Naive thymus-derived CD4-positive, alpha-beta T cell (primary cell): Measurements from ENCODE around the gene RIPOR3. TPM values are rescaled to one million over a fixed set of nuclear protein-coding genes. Genes with fewer than 3 reads are reported as not detected.

Source experiments
- ATAC-seq: fragments of 150-1000 bp; cut with Tn5 transposase; 2 replicates; pipeline ENCODE4 v1.10.0; 2021; ENCODE audit warnings: mild to moderate bottlenecking, moderate library complexity
- CTCF ChIA-PET: fragments of 350-600 bp; sonication (Branson Sonifier 250); formaldehyde crosslinking; loops from one replicate; lab custom pipeline; 2021; ENCODE audit warnings: antibody characterized with exemption; lab: Charles Lee
- POLR2A ChIA-PET: fragments of 350-600 bp; sonication (Branson Sonifier 250); formaldehyde crosslinking; loops from one replicate; lab custom pipeline; 2021; ENCODE audit warnings: antibody characterized with exemption, inconsistent platforms; lab: Charles Lee
- DNase-seq, 9 donors: peaks; one replicate each; pipeline versions ENCODE4 v3.0.0 to v3.0.0-alpha.2; 2020 to 2022; ENCODE audit warnings: mixed read lengths in 1 of 9
- H3K27ac ChIP-seq: one replicate; pipeline ENCODE4 v1.7.0; 2013; ENCODE audit warnings: mild to moderate bottlenecking, low read depth, low read length, moderate library complexity
- H3K27me3 ChIP-seq, 2 donors: one replicate each; pipeline ENCODE4 v1.7.0; 2013; ENCODE audit warnings: low read length in 2 of 2, mild to moderate bottlenecking in 2 of 2, moderate library complexity in 2 of 2; ENCODE audit not compliant: control insufficient read depth in 2 of 2, insufficient read depth in 2 of 2
- H3K36me3 ChIP-seq, 3 experiments: 1 replicate in 2 of 3; 2 replicates in 1 of 3; pipeline ENCODE4 v1.7.0; 2013; ENCODE audit warnings: low read length in 3 of 3, mild to moderate bottlenecking in 3 of 3, moderate library complexity in 1 of 3; ENCODE audit not compliant: insufficient read depth in 3 of 3, control insufficient read depth in 2 of 3
- H3K4me1 ChIP-seq, 2 donors: one replicate each; pipeline ENCODE4 v1.7.0; 2013; ENCODE audit warnings: low read length in 2 of 2, mild to moderate bottlenecking in 2 of 2, moderate library complexity in 1 of 2; ENCODE audit not compliant: control insufficient read depth in 2 of 2, insufficient read depth in 2 of 2
- H3K4me3 ChIP-seq: 2 replicates; pipeline ENCODE4 v1.7.0; 2013; ENCODE audit warnings: mild to moderate bottlenecking, low read length
- H3K9me3 ChIP-seq, 3 experiments: 1 replicate in 2 of 3; 2 replicates in 1 of 3; pipeline ENCODE4 v1.7.0; 2013; ENCODE audit warnings: low read length in 3 of 3; ENCODE audit not compliant: control insufficient read depth in 2 of 3
- H3K27ac Mint-ChIP-seq, 9 donors: one replicate each; pipeline ENCODE4 v1.8.0; 2020 to 2022; ENCODE audit warnings: mixed read lengths in 9 of 9, mild to moderate bottlenecking in 8 of 9, moderate library complexity in 5 of 9, inconsistent platforms in 2 of 9
- H3K27me3 Mint-ChIP-seq, 5 donors: one replicate each; pipeline ENCODE4 v1.8.0; 2021 to 2022; ENCODE audit warnings: mixed read lengths in 5 of 5, mild to moderate bottlenecking in 1 of 5
- H3K36me3 Mint-ChIP-seq, 5 donors: one replicate each; pipeline ENCODE4 v1.8.0; 2020 to 2022; ENCODE audit warnings: mixed read lengths in 5 of 5, mild to moderate bottlenecking in 3 of 5, inconsistent platforms in 1 of 5
- H3K4me1 Mint-ChIP-seq, 7 donors: one replicate each; pipeline ENCODE4 v1.8.0; 2020 to 2022; ENCODE audit warnings: mixed read lengths in 7 of 7, mild to moderate bottlenecking in 3 of 7, inconsistent platforms in 1 of 7
- H3K4me3 Mint-ChIP-seq, 10 donors: one replicate each; pipeline ENCODE4 v1.8.0; 2020 to 2022; ENCODE audit warnings: mild to moderate bottlenecking in 10 of 10, mixed read lengths in 10 of 10, moderate library complexity in 6 of 10, inconsistent platforms in 2 of 10
- H3K9me3 Mint-ChIP-seq, 11 donors: one replicate each; pipeline ENCODE4 v1.8.0; 2020 to 2022; ENCODE audit warnings: mixed read lengths in 11 of 11, mild to moderate bottlenecking in 4 of 11, inconsistent platforms in 1 of 11, moderate library complexity in 1 of 11
- intact Hi-C, 2 donors: fragments of 100-400 bp; cut with micrococcal nuclease; formaldehyde crosslinking; loops; one replicate each; pipeline ENCODE4 v1.15.1; 2023
- polyA plus RNA-seq, 2 donors: library from polyadenylated mRNA; unstranded; fragments of 300-500 nt; fragmentation: Illumina TruSeq; gene quantifications; one replicate each; pipeline ENCODE4 v1.2.3, GENCODE V29; 2021
- total RNA-seq, 6 experiments: library from RNA in 5 of 6; stranded (reverse) in 5 of 6; gene quantifications; 1 replicate in 5 of 6; 2 replicates in 1 of 6; pipeline ENCODE4 v1.2.3 and lab custom pipeline; 2021 to 2026

Gene RIPOR3
- total and polyA plus RNA-seq, 7 experiments from 2014 or later, result 0.27 to 1.7 (median 0.80) TPM; not detected in 3

- H3K4me3 Mint-ChIP-seq, result no peak overlapping the region
- ChIA-PET CTCF (no interaction called here), POLR2A (no interaction called here)
- intact Hi-C loops, result no loop called here
- H3K27ac ChIP-seq, result no peak overlapping the region
- no peaks in the 10 kb centered on the region for H3K36me3 ChIP-seq
- no peak overlapping the region for H3K27ac Mint-ChIP-seq
- H3K4me3 ChIP-seq, result no peak overlapping the region
- H3K27me3 ChIP-seq, result no peaks in the 10 kb centered on the region
- H3K36me3 Mint-ChIP-seq, result no peaks in the 10 kb centered on the region
- no peaks in the 10 kb centered on the region for H3K4me1 ChIP-seq
- no peak for DNase-seq
- peaks cover 0 to 1% (median 0%) of the 10 kb centered on the region in 7 donors for H3K4me1 Mint-ChIP-seq
- peaks cover 0 to 16% (median 0%) of the 10 kb centered on the region in 5 donors for H3K27me3 Mint-ChIP-seq
- no peaks in the 10 kb centered on the region for H3K9me3 ChIP-seq
- H3K9me3 Mint-ChIP-seq, result peaks cover 0 to 8% (median 0%) of the 10 kb centered on the region in 11 donors
- ATAC-seq, result no peak
Observed at GRCh38 chr20:50651676-50652075, 39.7 kb downstream of the RIPOR3 start.

GRCh38 chr20:50649590-50649989 is 41.8 kb downstream of the RIPOR3 start:
- Mint-ChIP-seq H3K27me3 (peaks cover 0 to 7% (median 0%) of the 10 kb centered on the region in 5 donors), H3K4me3 (no peak overlapping the region), H3K4me1 (no peaks in the 10 kb centered on the region), H3K9me3 (peaks cover 0 to 11% (median 0%) of the 10 kb centered on the region in 11 donors), H3K36me3 (no peaks in the 10 kb centered on the region), H3K27ac (no peak overlapping the region)
- no peaks in the 10 kb centered on the region for H3K36me3 ChIP-seq
- H3K4me1 ChIP-seq, result no peaks in the 10 kb centered on the region
- no peak overlapping the region for H3K27ac ChIP-seq
- intact Hi-C loops, result no loop called here
- DNase-seq (no peak), ATAC-seq (no peak)
- no peaks in the 10 kb centered on the region for H3K27me3 ChIP-seq
- ChIA-PET CTCF (no interaction called here), POLR2A (no interaction called here)
- no peak overlapping the region for H3K4me3 ChIP-seq
- no peaks in the 10 kb centered on the region for H3K9me3 ChIP-seq

- no peaks in the 10 kb centered on the region for H3K9me3 ChIP-seq
- H3K27ac ChIP-seq, result no peak overlapping the region
- H3K4me1 Mint-ChIP-seq, result no peaks in the 10 kb centered on the region
- H3K4me3 ChIP-seq, result no peak overlapping the region
- no peaks in the 10 kb centered on the region for H3K4me1 ChIP-seq
- H3K9me3 Mint-ChIP-seq, result peaks cover 0 to 11% (median 0%) of the 10 kb centered on the region in 11 donors
- no peaks in the 10 kb centered on the region for H3K36me3 Mint-ChIP-seq
- ChIA-PET POLR2A (no interaction called here), CTCF (no interaction called here)
- intact Hi-C loops, result no loop called here
- no peak for ATAC-seq
- no peaks in the 10 kb centered on the region for H3K27me3 ChIP-seq
- no peak for DNase-seq
- no peak overlapping the region for H3K27ac Mint-ChIP-seq
- H3K27me3 Mint-ChIP-seq, result peaks cover 0 to 7% (median 0%) of the 10 kb centered on the region in 5 donors
- H3K36me3 ChIP-seq, result no peaks in the 10 kb centered on the region
- H3K4me3 Mint-ChIP-seq, result no peak overlapping the region
Observed at GRCh38 chr20:50648651-50649050, 42.7 kb downstream of the RIPOR3 start.

GRCh38 chr20:50646483-50646996 is 44.8 kb downstream of the RIPOR3 start:
- H3K4me3 Mint-ChIP-seq, result no peak overlapping the region

GRCh38 chr20:50645253-50646068 is 45.9 kb downstream of the RIPOR3 start:
- no peak overlapping the region for H3K27ac Mint-ChIP-seq
- intact Hi-C loops, result no loop called here
- ChIA-PET POLR2A (no interaction called here), CTCF (no interaction called here)
- ATAC-seq, result no peak
- no peaks in the 10 kb centered on the region for H3K4me1 Mint-ChIP-seq
- H3K4me3 Mint-ChIP-seq, result no peak overlapping the region
- no peak overlapping the region for H3K4me3 ChIP-seq
- no peaks in the 10 kb centered on the region for H3K9me3 ChIP-seq
- no peaks in the 10 kb centered on the region for H3K4me1 ChIP-seq
- H3K27me3 Mint-ChIP-seq, result peaks cover 0 to 6% (median 0%) of the 10 kb centered on the region in 5 donors
- H3K27me3 ChIP-seq, result no peaks in the 10 kb centered on the region
- no peak overlapping the region for H3K27ac ChIP-seq
- peaks cover 0 to 11% (median 0%) of the 10 kb centered on the region in 11 donors for H3K9me3 Mint-ChIP-seq
- no peak for DNase-seq
- no peaks in the 10 kb centered on the region for H3K36me3 Mint-ChIP-seq
- H3K36me3 ChIP-seq, result no peaks in the 10 kb centered on the region

More at GRCh38 chr20:50646483-50646996, 44.8 kb downstream of the RIPOR3 start:
- Mint-ChIP-seq H3K4me1 (no peaks in the 10 kb centered on the region), H3K9me3 (peaks cover 0 to 11% (median 0%) of the 10 kb centered on the region in 11 donors), H3K27me3 (peaks cover 0 to 7% (median 0%) of the 10 kb centered on the region in 5 donors), H3K27ac (no peak overlapping the region), H3K36me3 (no peaks in the 10 kb centered on the region)
- ATAC-seq (no peak), DNase-seq (no peak)
- no peak overlapping the region for H3K4me3 ChIP-seq
- CTCF ChIA-PET, result interaction anchor here (0.9 kb wide), 1 partner anchor 10 kb away, joined by 3 read pairs; no protein-coding TSS in a partner anchor
- H3K27me3 ChIP-seq, result no peaks in the 10 kb centered on the region
- POLR2A ChIA-PET, result no interaction called here
- intact Hi-C loops, result no loop called here
- no peaks in the 10 kb centered on the region for H3K36me3 ChIP-seq
- no peaks in the 10 kb centered on the region for H3K9me3 ChIP-seq
- H3K27ac ChIP-seq, result no peak overlapping the region
- no peaks in the 10 kb centered on the region for H3K4me1 ChIP-seq

- peaks cover 0 to 3% (median 0%) of the 10 kb centered on the region in 5 donors for H3K27me3 Mint-ChIP-seq
- no peaks in the 10 kb centered on the region for H3K4me1 ChIP-seq
- no peaks in the 10 kb centered on the region for H3K9me3 ChIP-seq
- peak overlapping the region in 1 of 9 donors; percentile 44 for H3K27ac Mint-ChIP-seq
- H3K9me3 Mint-ChIP-seq, result peaks cover 0 to 7% (median 0%) of the 10 kb centered on the region in 11 donors
- no peak overlapping the region for H3K27ac ChIP-seq
- H3K4me1 Mint-ChIP-seq, result peaks cover 0 to under 1% (median 0%) of the 10 kb centered on the region in 7 donors
- ATAC-seq (no peak), DNase-seq (no peak)
- intact Hi-C loops, result no loop called here
- no peaks in the 10 kb centered on the region for H3K36me3 ChIP-seq
- no peak overlapping the region for H3K4me3 ChIP-seq
- POLR2A ChIA-PET, result no interaction called here
- H3K36me3 Mint-ChIP-seq, result no peaks in the 10 kb centered on the region
- H3K4me3 Mint-ChIP-seq, result no peak overlapping the region
- CTCF ChIA-PET, result no interaction called here
- no peaks in the 10 kb centered on the region for H3K27me3 ChIP-seq
Observed at GRCh38 chr20:50642288-50642803, 49.0 kb downstream of the RIPOR3 start.
